HepG2 (cell line): ENCODE data around the gene B4GALT5.

Experiments used
- HNRNPLL ChIP-seq: fragments of 200-400 bp; formaldehyde crosslinking; IDR thresholded peaks from 2 replicates; pipeline ENCODE4 v1.6.1; 2017; ENCODE audit warnings: mild to moderate bottlenecking, low read depth, low read length; ENCODE audit not compliant: poor library complexity, severe bottlenecking
- HNRNPUL1 ChIP-seq: fragments of 200-400 bp; formaldehyde crosslinking; IDR thresholded peaks from 2 replicates; pipeline ENCODE4 v1.6.1; 2017; ENCODE audit warnings: low read depth, mild to moderate bottlenecking, low read length, moderate library complexity
- NR2C2 ChIP-seq: sonication (generic); formaldehyde crosslinking; IDR thresholded peaks from 2 replicates; pipeline ENCODE4 v1.4.0; 2020; ENCODE audit warnings: missing genetic modification reagents, mild to moderate bottlenecking, moderate library complexity, borderline replicate concordance
- RAD51 ChIP-seq: fragments of 450-650 bp; IDR thresholded peaks from 2 replicates; pipeline ENCODE4 v1.6.1; 2016; ENCODE audit warnings: borderline replicate concordance
- STAT5B ChIP-seq: sonication (generic); formaldehyde crosslinking; IDR thresholded peaks from 2 replicates; pipeline ENCODE4 v1.4.0; 2020; ENCODE audit warnings: missing genetic modification reagents
- TSC22D2 ChIP-seq: sonication (generic); formaldehyde crosslinking; IDR thresholded peaks from 2 replicates; pipeline ENCODE4 v1.5.1; 2020; ENCODE audit warnings: missing genetic modification reagents, mild to moderate bottlenecking, borderline replicate concordance
- ZNF891 ChIP-seq: sonication (generic); formaldehyde crosslinking; IDR thresholded peaks from 2 replicates; pipeline ENCODE4 v1.5.0; 2020; ENCODE audit warnings: mild to moderate bottlenecking, missing genetic modification reagents
- TF ChIP-seq, protein P1 (sequence below): sonication (generic); formaldehyde crosslinking; conservative IDR thresholded peaks from 2 replicates; pipeline ENCODE4 v1.4.0; 2020; ENCODE audit warnings: missing genetic modification reagents
- TF ChIP-seq, protein P2 (sequence below): sonication (generic); formaldehyde crosslinking; IDR thresholded peaks from 2 replicates; pipeline ENCODE4 v1.4.0; 2020; ENCODE audit warnings: missing genetic modification reagents

DNA sequence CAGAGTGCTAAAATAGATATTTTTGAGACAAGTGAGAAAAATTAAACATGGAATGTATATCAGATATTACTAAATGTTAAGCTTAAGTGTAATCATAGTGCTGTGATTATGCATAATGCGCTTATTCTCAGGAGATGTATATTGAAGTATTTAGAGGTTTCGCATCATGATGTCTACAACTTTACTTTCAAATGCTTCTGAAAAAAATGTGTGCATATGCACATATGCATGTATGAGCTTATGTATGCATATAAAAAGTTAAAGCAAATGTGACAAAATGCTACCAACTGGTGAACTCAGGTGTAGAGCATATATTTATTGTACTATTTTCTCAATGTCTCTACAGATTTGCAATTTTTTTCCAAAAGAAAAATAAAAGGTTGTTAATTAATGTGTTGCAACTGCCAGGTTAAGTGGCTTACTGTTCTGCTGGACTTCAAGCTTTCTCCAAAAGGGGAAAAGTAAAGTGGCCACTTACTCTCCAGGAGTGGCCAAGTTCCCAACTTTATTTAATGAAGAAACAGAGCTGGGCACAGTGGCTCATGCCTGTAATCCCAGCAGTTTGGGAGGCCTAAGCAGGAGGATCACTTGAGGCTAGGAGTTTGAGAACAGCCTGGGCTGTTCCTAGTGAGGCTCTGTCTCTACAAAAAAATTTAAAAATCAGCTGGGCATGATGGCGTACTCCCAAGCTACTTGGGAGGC, 48.9 kb downstream of the B4GALT5 start:
- TF ChIP-seq STAT5B (CRISPR knock-in tag) (no peak), NR2C2 (CRISPR knock-in tag) (no peak), ZNF891 (no peak), HNRNPUL1 (no peak), TSC22D2 (CRISPR knock-in tag) (no peak), RAD51 (no peak), HNRNPLL (no peak)
- TF ChIP-seq, protein P1, sequence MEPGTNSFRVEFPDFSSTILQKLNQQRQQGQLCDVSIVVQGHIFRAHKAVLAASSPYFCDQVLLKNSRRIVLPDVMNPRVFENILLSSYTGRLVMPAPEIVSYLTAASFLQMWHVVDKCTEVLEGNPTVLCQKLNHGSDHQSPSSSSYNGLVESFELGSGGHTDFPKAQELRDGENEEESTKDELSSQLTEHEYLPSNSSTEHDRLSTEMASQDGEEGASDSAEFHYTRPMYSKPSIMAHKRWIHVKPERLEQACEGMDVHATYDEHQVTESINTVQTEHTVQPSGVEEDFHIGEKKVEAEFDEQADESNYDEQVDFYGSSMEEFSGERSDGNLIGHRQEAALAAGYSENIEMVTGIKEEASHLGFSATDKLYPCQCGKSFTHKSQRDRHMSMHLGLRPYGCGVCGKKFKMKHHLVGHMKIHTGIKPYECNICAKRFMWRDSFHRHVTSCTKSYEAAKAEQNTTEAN (CRISPR knock-in tag) = no peak
- TF ChIP-seq, protein P2, sequence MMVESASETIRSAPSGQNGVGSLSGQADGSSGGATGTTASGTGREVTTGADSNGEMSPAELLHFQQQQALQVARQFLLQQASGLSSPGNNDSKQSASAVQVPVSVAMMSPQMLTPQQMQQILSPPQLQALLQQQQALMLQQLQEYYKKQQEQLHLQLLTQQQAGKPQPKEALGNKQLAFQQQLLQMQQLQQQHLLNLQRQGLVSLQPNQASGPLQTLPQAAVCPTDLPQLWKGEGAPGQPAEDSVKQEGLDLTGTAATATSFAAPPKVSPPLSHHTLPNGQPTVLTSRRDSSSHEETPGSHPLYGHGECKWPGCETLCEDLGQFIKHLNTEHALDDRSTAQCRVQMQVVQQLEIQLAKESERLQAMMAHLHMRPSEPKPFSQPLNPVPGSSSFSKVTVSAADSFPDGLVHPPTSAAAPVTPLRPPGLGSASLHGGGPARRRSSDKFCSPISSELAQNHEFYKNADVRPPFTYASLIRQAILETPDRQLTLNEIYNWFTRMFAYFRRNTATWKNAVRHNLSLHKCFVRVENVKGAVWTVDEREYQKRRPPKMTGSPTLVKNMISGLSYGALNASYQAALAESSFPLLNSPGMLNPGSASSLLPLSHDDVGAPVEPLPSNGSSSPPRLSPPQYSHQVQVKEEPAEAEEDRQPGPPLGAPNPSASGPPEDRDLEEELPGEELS (CRISPR knock-in tag) = no peak
